HL-60 (cell line): Measurements from ENCODE around the gene OS9.

Experiments used
- DNase-seq, 2 experiments: peaks; one replicate each; pipeline ENCODE4 v3.0.0-alpha.2; 2010 to 2020; ENCODE audit warnings: low read depth in 1 of 2, low spot score in 1 of 2
- H3K27ac ChIP-seq: fragments of 250-450 bp; sonication (Bioruptor Pico); replicated peaks from 2 replicates; pipeline ENCODE4 v1.5.1; 2020; ENCODE audit warnings: mild to moderate bottlenecking, moderate library complexity
- H3K27me3 ChIP-seq: fragments of 250-450 bp; sonication (Bioruptor Pico); 2 replicates; pipeline ENCODE4 v1.5.1; 2021; ENCODE audit warnings: mild to moderate bottlenecking, moderate library complexity; ENCODE audit not compliant: insufficient read depth, poor library complexity, severe bottlenecking
- H3K4me3 ChIP-seq: replicated peaks from 2 replicates; pipeline ENCODE4 v1.5.1; 2011; ENCODE audit warnings: mild to moderate bottlenecking, control low read depth, low read length; ENCODE audit not compliant: insufficient read depth
- CTCF ChIP-seq: IDR thresholded peaks from one replicate; pipeline ENCODE4 v1.5.1; 2011; ENCODE audit warnings: low read length, control low read depth, inconsistent platforms; ENCODE audit not compliant: insufficient read depth
- GABPA ChIP-seq: IDR thresholded peaks from 2 replicates; pipeline ENCODE4 v1.6.1; 2012; ENCODE audit warnings: low read depth
- POLR2AphosphoS5 ChIP-seq: IDR thresholded peaks from 2 replicates; pipeline ENCODE4 v1.6.1; 2012; ENCODE audit warnings: low read depth
- REST ChIP-seq: IDR thresholded peaks from 2 replicates; pipeline ENCODE4 v1.6.1; 2012; ENCODE audit warnings: low read depth; ENCODE audit not compliant: insufficient replicate concordance
- SPI1 ChIP-seq: IDR thresholded peaks from 2 replicates; pipeline ENCODE4 v1.6.1; 2012; ENCODE audit warnings: low read depth, mild to moderate bottlenecking, borderline replicate concordance

The OS9 gene

GRCh38 chr12:57715786-57716185, 21.9 kb downstream of the OS9 start:
- Histone ChIP-seq H3K27ac (no peak overlapping the region), H3K4me3 (no peak overlapping the region), H3K27me3 (no peaks in the 10 kb centered on the region)
- no peak for TF ChIP-seq POLR2AphosphoS5
- TF ChIP-seq GABPA = no peak
- TF ChIP-seq REST = no peak
- no peak for TF ChIP-seq CTCF
- DNase-seq = no peak

- DNase-seq = no peak
- Histone ChIP-seq H3K4me3 (no peak overlapping the region), H3K27ac (no peak overlapping the region), H3K27me3 (no peaks in the 10 kb centered on the region)
- TF ChIP-seq CTCF (no peak), POLR2AphosphoS5 (no peak), REST (no peak), GABPA (no peak), SPI1 (no peak)
These were observed 22.4 kb downstream of the OS9 start for GRCh38 chr12:57716305-57716704.

DNA sequence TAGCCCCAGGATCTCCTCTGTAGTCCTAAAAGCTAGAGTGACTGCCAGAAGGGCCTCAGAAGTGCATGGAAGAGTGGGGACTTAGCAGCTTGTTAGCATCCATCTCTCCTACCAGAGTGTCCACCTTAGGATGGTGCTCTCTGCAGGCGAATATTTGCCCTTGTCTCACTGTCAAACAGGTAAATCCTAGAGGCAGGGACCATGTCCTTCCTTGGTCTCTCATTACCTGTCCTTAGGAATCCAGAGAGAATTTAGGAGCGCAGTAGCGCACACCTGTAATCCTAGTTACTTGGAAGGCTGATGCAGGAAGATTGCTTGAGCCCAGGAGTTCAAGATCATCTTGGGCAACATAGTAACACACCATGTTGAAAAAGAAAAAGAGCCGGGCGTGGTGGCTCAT, 23.2 kb downstream of the OS9 start:
- H3K27me3 ChIP-seq = no peaks in the 10 kb centered on the region
- no peak for DNase-seq
- H3K4me3 ChIP-seq = no peak overlapping the region
- no peak for TF ChIP-seq GABPA
- no peak for TF ChIP-seq REST
- TF ChIP-seq CTCF = no peak
- TF ChIP-seq POLR2AphosphoS5 = no peak
- no peak for TF ChIP-seq SPI1
- H3K27ac ChIP-seq = no peak overlapping the region
